ENCODE data around the gene B3GALNT2.

- no peak for TF ChIP-seq CTCF (IDR thresholded peaks at IDR 0.05)
- no peak for TF ChIP-seq POLR2AphosphoS5 (IDR thresholded peaks at IDR 0.05)
- no peak for TF ChIP-seq POLR2A (IDR thresholded peaks at IDR 0.05)
- no peak for TF ChIP-seq EP300 (IDR thresholded peaks at IDR 0.05)
Observed at GRCh38 chr1:235427447-235427846, 76.8 kb downstream of the B3GALNT2 start.

Data from gastroesophageal sphincter (tissue), 3 donors.